HEK293 (cell line): Measurements from ENCODE around the gene ST6GAL1.

ENCODE experiments used
- CTCF ChIA-PET: fragments of 350-600 bp; formaldehyde crosslinking; extraction: SDS; loops from one replicate; lab custom pipeline; 2021; ENCODE audit warnings: antibody characterized with exemption; lab: Yijun Ruan, JAX
- POLR2A ChIA-PET: fragments of 300-600 bp; formaldehyde crosslinking; extraction: SDS; loops from one replicate; lab custom pipeline; 2020; ENCODE audit warnings: antibody characterized with exemption, inconsistent platforms; lab: Yijun Ruan, JAX
- H3K27ac ChIP-seq: fragments of 200-500 bp; sonication (Bioruptor generic); 2 replicates; pipeline ENCODE4 v1.5.1; 2014; ENCODE audit warnings: low read depth, low read length, control low read depth, inconsistent platforms; ENCODE audit errors: extremely low read depth
- H3K36me3 ChIP-seq, 2 experiments: fragments of 200-500 bp in 1 of 2; sonication (Bioruptor generic) in 1 of 2; 1 replicate in 1 of 2; 2 replicates in 1 of 2; pipeline ENCODE4 v1.5.1; 2014 to 2017; ENCODE audit warnings: inconsistent platforms in 2 of 2, low read length in 2 of 2; ENCODE audit not compliant: control insufficient read depth in 2 of 2, insufficient read depth in 1 of 2
- H3K4me1 ChIP-seq: fragments of 200-500 bp; sonication (Bioruptor generic); 2 replicates; pipeline ENCODE4 v1.5.1; 2014; ENCODE audit warnings: mild to moderate bottlenecking, low read length, inconsistent platforms; ENCODE audit not compliant: control insufficient read depth, insufficient read depth
- H3K4me3 ChIP-seq: 2 replicates; pipeline ENCODE4 v1.5.1; 2011; ENCODE audit warnings: low read depth, mild to moderate bottlenecking, control low read depth, low read length, moderate library complexity
- H3K9me3 ChIP-seq: fragments of 200-500 bp; sonication (Bioruptor generic); 2 replicates; pipeline ENCODE4 v1.5.1; 2014; ENCODE audit warnings: low read depth, low read length, inconsistent platforms; ENCODE audit not compliant: control insufficient read depth, insufficient read depth
- BCL11B ChIP-seq: fragments of 450-650 bp; formaldehyde crosslinking; IDR thresholded peaks from 2 replicates; pipeline ENCODE4 v1.5.1; 2016; ENCODE audit warnings: low read depth, missing biosample characterization, missing genetic modification characterization
- FEZF1 ChIP-seq: fragments of 450-650 bp; formaldehyde crosslinking; IDR thresholded peaks from 2 replicates; pipeline ENCODE4 v1.5.1; 2016; ENCODE audit warnings: missing biosample characterization, missing genetic modification characterization
- KLF9 ChIP-seq: fragments of 450-650 bp; formaldehyde crosslinking; IDR thresholded peaks from 2 replicates; pipeline ENCODE4 v1.5.1; 2016; ENCODE audit warnings: missing biosample characterization, missing genetic modification characterization, low read depth
- SETDB1 ChIP-seq: IDR thresholded peaks from one replicate; pipeline ENCODE4 v1.6.1; 2017; ENCODE audit warnings: mild to moderate bottlenecking, low read length, moderate library complexity, mixed read lengths; ENCODE audit not compliant: insufficient read length
- TCF7L2 ChIP-seq: IDR thresholded peaks from 2 replicates; pipeline ENCODE4 v1.6.1; 2011; ENCODE audit warnings: low read depth, mild to moderate bottlenecking, inconsistent platforms, low read length, moderate library complexity, borderline replicate concordance
- YY2 ChIP-seq: fragments of 450-650 bp; formaldehyde crosslinking; IDR thresholded peaks from 2 replicates; pipeline ENCODE4 v1.5.1; 2016; ENCODE audit warnings: missing biosample characterization, missing genetic modification characterization
- ZNF132 ChIP-seq: fragments of 450-650 bp; formaldehyde crosslinking; IDR thresholded peaks from 2 replicates; pipeline ENCODE4 v1.5.1; 2017; ENCODE audit warnings: missing biosample characterization, missing genetic modification characterization, borderline replicate concordance
- ZNF16 ChIP-seq: fragments of 450-650 bp; formaldehyde crosslinking; IDR thresholded peaks from 2 replicates; pipeline ENCODE4 v1.5.1; 2016; ENCODE audit warnings: low read depth, missing biosample characterization, missing genetic modification characterization
- ZNF266 ChIP-seq: fragments of 450-650 bp; formaldehyde crosslinking; IDR thresholded peaks from 2 replicates; pipeline ENCODE4 v1.5.1; 2016; ENCODE audit warnings: missing biosample characterization, missing genetic modification characterization, low read depth
- ZNF560 ChIP-seq: fragments of 450-650 bp; formaldehyde crosslinking; IDR thresholded peaks from 2 replicates; pipeline ENCODE4 v1.5.1; 2017; ENCODE audit warnings: missing biosample characterization, missing genetic modification characterization, borderline replicate concordance
- ZNF707 ChIP-seq: fragments of 450-650 bp; formaldehyde crosslinking; IDR thresholded peaks from 2 replicates; pipeline ENCODE4 v1.5.1; 2016; ENCODE audit warnings: missing biosample characterization, missing genetic modification characterization
- TF ChIP-seq, protein P1 (sequence below): fragments of 450-650 bp; formaldehyde crosslinking; conservative IDR thresholded peaks from 2 replicates; pipeline ENCODE4 v1.5.1; 2016; ENCODE audit warnings: low read depth, missing biosample characterization, missing genetic modification characterization
- TF ChIP-seq, protein P2 (sequence below): fragments of 450-650 bp; formaldehyde crosslinking; IDR thresholded peaks from 2 replicates; pipeline ENCODE4 v1.5.1; 2016; ENCODE audit warnings: missing biosample characterization, missing genetic modification characterization
- TF ChIP-seq, protein P3 (sequence below): fragments of 450-650 bp; formaldehyde crosslinking; IDR thresholded peaks from 2 replicates; pipeline ENCODE4 v1.5.1; 2016; ENCODE audit warnings: missing biosample characterization, missing genetic modification characterization

Gene ST6GAL1

DNA sequence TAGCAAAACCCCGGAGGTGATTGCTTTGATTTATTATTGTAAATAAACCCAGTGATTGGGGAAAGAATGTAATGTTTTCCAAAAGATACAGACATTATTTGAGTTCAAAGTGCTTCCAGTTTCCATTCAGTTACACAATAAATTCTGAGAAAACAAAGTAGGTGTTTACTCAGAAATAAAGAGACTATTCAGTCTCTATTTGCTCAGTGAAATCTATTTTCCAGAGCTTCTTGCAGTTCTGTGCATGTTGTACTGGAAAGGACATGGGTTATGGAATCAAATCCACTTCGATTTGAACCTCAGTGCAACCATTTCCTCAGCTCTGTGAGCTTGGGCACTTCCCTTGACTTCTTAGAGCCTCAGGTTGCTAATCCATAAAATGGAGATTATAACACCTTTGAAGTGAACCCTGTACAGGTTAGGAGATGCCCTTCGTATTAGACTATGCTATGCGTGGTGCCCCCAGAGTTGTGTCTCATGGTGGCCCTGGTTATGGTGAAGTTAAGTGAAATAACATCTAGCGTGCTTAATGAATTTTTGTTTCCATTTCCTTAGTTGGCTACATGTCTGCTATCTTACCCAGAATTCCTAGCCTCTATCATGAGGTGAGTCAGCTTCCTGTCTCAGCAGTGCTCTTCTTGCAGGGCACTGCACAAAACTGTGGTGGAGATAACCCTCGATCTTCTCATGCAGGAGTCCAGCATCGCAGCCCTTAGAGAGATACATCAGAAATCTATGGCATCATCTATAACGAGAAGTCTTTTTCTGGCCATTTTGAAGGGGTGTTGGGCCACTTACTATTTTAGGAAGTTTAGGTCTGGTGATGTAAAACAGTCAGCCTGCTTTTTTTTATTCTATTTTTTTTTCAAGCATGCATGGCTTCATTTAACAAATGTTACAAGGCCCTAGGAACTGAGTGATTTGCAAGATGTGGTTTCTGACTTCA lies 111.3 kb downstream of the ST6GAL1 start:
- Histone ChIP-seq H3K36me3 (peaks cover 0 to 3% of the 10 kb centered on the region in 2 experiments; a peak in 1 of 3 replicates), H3K4me1 (no peaks in the 10 kb centered on the region), H3K4me3 (no peak overlapping the region), H3K9me3 (no peaks in the 10 kb centered on the region), H3K27ac (no peak overlapping the region)
- CTCF ChIA-PET: no interaction called here
- TF ChIP-seq, protein P1, sequence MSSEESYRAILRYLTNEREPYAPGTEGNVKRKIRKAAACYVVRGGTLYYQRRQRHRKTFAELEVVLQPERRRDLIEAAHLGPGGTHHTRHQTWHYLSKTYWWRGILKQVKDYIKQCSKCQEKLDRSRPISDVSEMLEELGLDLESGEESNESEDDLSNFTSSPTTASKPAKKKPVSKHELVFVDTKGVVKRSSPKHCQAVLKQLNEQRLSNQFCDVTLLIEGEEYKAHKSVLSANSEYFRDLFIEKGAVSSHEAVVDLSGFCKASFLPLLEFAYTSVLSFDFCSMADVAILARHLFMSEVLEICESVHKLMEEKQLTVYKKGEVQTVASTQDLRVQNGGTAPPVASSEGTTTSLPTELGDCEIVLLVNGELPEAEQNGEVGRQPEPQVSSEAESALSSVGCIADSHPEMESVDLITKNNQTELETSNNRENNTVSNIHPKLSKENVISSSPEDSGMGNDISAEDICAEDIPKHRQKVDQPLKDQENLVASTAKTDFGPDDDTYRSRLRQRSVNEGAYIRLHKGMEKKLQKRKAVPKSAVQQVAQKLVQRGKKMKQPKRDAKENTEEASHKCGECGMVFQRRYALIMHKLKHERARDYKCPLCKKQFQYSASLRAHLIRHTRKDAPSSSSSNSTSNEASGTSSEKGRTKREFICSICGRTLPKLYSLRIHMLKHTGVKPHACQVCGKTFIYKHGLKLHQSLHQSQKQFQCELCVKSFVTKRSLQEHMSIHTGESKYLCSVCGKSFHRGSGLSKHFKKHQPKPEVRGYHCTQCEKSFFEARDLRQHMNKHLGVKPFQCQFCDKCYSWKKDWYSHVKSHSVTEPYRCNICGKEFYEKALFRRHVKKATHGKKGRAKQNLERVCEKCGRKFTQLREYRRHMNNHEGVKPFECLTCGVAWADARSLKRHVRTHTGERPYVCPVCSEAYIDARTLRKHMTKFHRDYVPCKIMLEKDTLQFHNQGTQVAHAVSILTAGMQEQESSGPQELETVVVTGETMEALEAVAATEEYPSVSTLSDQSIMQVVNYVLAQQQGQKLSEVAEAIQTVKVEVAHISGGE: no peak
- TF ChIP-seq ZNF266 (tag by site-specific recombination) (no peak), KLF9 (tag by site-specific recombination) (no peak), ZNF707 (tag by site-specific recombination) (no peak), TCF7L2 (no peak), ZNF16 (no peak)
- TF ChIP-seq, protein P2, sequence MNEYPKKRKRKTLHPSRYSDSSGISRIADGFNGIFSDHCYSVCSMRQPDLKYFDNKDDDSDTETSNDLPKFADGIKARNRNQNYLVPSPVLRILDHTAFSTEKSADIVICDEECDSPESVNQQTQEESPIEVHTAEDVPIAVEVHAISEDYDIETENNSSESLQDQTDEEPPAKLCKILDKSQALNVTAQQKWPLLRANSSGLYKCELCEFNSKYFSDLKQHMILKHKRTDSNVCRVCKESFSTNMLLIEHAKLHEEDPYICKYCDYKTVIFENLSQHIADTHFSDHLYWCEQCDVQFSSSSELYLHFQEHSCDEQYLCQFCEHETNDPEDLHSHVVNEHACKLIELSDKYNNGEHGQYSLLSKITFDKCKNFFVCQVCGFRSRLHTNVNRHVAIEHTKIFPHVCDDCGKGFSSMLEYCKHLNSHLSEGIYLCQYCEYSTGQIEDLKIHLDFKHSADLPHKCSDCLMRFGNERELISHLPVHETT: no peak
- TF ChIP-seq, protein P3, sequence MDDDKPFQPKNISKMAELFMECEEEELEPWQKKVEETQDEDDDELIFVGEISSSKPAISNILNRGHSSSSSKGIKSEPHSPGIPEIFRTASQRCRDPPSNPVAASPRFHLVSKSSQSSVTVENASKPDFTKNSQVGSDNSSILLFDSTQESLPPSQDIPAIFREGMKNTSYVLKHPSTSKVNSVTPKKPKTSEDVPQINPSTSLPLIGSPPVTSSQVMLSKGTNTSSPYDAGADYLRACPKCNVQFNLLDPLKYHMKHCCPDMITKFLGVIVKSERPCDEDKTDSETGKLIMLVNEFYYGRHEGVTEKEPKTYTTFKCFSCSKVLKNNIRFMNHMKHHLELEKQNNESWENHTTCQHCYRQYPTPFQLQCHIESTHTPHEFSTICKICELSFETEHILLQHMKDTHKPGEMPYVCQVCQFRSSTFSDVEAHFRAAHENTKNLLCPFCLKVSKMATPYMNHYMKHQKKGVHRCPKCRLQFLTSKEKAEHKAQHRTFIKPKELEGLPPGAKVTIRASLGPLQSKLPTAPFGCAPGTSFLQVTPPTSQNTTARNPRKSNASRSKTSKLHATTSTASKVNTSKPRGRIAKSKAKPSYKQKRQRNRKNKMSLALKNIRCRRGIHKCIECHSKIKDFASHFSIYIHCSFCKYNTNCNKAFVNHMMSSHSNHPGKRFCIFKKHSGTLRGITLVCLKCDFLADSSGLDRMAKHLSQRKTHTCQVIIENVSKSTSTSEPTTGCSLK (tag by site-specific recombination): no peak
- TF ChIP-seq, all 188 proteins: peak for 0
- POLR2A ChIA-PET: no interaction called here

DNA sequence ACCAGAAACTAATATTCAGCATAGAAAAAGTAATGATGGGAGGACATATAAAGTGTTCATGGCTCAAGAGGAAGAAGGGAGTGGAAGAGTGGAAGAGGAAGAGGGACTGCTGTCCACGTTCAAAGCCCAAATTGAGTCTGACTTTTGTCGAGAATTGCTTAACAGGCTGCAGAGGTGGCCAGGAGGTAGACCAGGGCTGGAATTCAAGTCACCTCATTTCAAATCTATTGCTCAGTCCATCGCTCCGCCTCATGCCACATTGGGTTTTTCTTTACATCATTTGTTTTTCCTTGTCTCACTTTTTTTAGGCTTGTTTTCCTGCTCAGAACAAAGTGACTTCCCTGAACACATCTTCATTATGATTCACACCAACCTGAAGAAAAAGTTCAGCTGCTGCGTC lies 112.0 kb downstream of the ST6GAL1 start:
- ChIA-PET CTCF (no interaction called here), POLR2A (no interaction called here)
- no peak overlapping the region for H3K27ac ChIP-seq
- peaks cover 0 to 3% of the 10 kb centered on the region in 2 experiments; a peak in 1 of 3 replicates for H3K36me3 ChIP-seq
- no peaks in the 10 kb centered on the region for H3K9me3 ChIP-seq
- no peak overlapping the region for H3K4me3 ChIP-seq
- H3K4me1 ChIP-seq: no peaks in the 10 kb centered on the region
- TF ChIP-seq BCL11B (tag by site-specific recombination): no peak
- TF ChIP-seq YY2: no peak
- no peak for TF ChIP-seq SETDB1
- TF ChIP-seq ZNF266 (tag by site-specific recombination): no peak
- TF ChIP-seq ZNF560 (tag by site-specific recombination): no peak
- no peak for TF ChIP-seq ZNF132 (tag by site-specific recombination)
- TF ChIP-seq FEZF1 (tag by site-specific recombination): no peak
